ENCODE data around the gene ARL11.
"Not testable (repeated sequence)": the region's sequence is repeated elsewhere in the genome, so short reads cannot be mapped to it uniquely, and the experiment has no call there.

Gene ARL11
- total RNA-seq = 0.19 to 1.3 (median 0.97) reads per million in 4 experiments

DNA sequence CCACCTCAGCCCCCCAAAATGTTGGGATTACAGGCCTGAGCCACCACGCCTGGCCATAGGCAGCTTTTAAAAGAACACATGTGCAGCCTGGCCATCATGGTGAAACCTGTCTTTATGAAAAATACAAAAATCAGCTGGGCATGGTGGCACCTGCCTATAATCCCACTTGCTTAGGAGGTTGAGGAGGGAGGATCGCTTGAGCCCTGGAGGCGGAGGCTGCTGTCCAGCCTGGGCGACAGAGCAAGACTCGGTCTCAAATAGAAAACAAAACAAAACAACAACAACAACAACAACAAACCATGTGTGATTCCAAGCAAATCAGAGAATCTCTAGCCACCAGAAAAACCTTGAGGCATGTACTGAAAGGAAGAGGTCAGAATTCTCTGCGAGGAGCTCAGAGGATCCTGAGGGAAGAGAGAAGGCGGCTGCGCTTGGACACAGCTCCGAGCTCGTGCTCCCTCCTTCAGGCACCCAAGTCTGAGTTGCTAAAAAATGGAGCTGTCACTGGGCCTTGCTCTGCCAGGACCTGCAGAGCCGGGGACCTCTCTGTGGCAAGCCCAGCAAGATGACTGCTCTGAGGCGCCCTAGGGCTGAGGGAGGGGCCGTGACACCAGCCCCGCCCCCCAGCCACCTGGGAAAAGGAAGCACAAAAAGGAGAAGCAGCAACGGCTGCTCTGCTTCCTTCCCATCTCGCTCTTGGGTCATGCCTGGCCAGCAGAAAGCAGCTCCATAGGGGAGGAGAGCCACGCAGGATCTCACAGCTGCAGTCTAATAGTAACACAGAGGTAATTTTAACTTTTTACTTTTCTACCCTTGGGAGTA lies at the start of gene ARL11:
TSS of gene ARL11 (plus strand) at position 677 of the 822 bp plus-strand sequence. CDS start 1,941 bp downstream, outside the sequence.
- peak; percentile 26 for DNase-seq

DNA sequence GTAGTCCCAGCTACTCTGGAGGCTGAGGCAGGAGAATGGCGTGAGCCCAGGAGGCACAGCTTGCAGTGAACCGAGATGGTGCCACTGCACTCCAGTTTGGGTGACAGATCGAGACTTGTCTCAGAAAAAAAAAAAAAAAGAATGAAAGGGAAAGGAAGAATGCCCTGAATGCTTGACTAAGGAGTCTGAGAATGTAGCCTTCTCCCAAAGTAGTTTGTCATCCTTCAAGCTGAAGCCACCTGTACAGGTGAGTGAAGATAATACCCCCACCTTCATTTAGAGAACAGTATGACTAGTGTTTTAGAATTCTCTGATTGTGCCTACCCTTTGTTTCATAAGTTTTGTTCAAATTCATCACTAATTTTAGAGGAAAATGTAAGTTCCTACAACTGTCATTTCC lies 48.8 kb upstream of the ARL11 start:
- no peak for DNase-seq

DNA sequence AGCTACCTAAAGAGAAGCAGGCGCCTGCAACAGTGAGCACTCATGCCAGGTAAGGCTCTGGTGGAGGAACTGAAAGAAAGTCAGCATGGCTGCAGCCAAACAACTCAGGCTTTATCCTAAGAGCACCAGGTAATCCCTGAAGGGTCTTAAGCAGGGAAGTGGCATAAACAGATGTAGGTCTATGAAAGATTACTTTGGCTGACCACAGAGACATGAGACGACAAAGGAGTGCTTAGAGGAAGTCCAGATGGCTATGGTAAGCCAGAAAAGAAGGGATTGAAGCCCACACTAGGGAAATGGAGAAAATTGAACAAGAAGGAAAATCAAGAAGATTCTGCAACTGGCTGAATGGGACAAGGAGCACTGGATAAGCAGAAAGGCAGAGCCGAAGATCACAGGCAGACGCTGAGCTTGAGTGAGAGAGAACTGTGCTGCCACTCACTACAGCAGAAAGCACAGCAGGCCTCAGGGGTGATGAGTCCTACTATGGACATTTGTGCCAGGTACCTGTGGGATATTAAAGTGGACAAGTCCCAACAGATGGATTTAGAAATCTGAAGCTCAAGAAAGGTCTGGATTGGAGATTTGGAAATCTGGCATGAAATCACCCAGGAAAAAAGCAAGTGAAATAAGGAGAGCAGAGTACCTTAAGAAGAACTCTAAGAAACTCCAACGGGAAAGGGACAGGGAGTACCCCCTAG lies 47.2 kb upstream of the ARL11 start:
- DNase-seq = no peak

DNA sequence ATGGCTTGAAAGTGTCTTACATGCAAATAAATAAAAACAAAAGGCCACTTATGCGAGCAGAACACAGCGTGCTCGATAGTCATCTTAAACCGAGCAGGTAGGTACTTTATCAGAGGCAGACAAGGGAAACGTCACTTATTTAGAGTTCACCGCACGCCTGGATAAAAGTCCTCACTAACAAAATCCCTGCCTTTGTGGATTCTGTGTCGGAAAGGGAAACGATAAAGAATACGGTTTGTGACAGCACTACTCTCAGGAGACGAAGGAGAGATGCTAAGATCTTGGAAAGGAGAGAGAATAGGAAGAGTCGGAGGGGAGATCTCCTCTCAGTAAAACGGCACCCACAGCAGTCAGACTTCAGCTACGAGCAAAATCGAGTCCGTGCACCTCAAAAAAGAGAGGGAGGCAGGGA lies 43.5 kb upstream of the ARL11 start:
- no peak for DNase-seq

DNA sequence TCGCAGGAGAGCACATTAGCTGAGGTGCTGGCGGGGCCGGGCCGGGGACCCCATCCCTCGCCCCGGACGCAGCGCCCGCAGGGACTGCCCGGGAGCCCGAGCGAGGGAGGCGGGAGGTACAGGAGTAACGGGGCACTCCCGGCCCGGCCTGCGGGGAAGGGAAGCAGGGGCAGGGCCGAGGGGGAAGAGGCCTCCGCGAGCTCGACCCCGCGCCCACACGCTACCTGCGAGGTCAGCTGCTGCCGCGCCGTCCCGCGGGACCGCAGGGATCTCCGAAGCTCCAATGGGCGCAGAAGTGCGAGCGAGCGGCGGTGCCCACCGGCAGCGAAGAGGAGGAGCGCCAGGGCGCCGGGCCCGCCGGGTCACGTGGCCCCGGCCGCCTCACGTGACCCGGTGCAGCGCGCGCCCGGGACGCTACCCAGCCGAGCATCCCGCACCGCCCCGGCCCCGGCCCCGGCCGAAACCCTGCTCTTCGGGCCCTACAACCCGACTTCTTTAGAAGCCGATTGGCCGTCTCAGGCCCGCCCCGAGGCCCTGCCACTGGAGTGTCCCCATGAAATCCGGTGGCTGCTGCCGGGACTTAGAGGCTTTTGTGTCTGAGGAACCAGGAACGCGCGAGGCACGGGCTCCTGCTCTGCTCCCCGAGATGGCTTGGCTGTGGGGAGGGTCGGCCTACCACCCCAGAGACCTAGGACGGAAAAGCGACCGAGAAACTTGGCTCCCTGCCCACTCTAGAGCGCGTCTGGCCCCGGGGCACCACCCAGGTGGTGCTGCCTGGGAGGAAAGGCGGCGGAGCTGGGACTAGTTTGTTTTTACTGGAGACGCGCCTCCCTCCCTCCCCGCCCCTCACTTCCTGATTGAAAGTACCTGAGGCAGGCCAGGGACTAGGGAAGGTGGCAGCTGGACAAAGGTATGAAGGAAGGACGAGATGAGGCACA lies 42.8 kb upstream of the ARL11 start, which contains the start of gene RCBTB1:
TSS of gene RCBTB1 (minus strand) at position 339 of the 938 bp plus-strand sequence. CDS start 18,279 bp downstream, outside the sequence.
- peak; percentile 50 for DNase-seq

DNA sequence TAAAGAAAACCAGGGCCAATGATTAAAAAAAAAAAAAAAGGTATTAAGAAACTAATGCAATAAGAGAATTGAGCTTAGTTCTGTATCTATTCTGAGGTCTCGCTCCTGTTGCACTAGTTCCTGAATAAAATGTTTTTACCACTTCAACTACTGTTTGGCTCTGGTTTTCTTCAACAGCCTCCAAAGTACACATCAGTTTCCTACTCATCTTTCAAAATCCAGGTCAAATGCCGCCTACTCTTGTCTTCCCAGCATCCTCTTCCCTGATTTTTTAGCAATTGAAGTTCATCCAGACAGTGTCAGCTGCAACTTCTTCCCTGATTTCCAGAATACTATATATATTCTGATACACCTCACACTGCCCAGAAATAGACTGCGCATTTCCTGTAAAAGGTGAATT lies 41.6 kb upstream of the ARL11 start:
- no peak for DNase-seq

DNA sequence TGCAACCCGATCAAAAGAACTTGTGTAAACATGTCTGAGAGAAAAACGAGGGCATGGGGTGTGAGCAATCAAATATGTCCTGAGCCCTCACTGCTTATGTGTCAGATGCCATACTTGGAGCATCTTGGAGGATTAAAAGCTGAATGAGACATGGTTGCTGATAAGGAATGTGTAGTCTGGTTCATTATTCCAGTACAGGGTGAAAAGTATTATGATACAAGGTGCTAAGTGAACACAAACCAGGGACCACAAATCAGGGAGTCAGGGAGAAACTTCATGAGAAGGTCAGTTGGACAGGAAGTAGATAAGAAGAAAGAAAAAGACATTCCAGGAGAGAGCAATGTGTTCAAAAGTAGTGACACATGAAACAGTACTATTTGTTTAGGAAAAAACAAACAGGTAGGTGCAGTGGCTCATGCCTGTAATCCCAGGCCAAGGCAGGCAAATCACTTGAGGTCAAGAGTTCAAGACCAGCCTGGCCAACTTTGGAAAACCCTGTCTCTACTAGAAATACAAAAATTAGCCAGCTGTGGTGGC lies 40.9 kb upstream of the ARL11 start:
- no peak for DNase-seq

DNA sequence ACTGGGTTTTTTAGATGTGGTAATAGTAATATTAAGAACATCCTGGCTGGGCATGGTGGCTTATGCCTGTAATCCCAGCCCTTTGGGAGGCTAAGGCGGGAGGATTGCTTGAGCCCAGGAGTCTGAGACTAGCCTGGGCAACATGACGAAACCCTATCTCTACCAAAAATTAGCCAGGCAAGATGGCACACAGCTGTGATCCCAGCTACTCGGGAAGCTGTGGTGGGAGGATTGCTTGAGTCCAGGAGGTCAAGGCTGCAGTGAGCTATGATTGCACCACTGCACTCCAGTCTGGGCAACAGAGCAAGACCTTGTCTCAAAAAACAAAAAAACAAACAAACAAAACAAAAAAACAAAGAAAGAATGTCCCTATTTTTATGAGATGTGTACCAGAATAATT lies 37.6 kb upstream of the ARL11 start:
- DNase-seq = not testable (repeated sequence)

DNA sequence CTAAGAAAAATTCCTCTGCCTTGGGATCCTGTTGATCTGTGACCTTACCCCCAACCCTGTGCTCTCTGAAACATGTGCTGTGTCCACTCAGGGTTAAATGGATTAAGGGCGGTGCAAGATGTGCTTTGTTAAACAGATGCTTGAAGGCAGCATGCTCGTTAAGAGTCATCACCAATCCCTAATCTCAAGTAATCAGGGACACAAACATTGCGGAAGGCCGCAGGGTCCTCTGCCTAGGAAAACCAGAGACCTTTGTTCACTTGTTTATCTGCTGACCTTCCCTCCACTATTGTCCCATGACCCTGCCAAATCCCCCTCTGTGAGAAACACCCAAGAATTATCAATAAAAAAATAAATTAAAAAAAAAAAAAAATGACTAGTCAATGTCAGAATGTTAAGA lies 34.4 kb upstream of the ARL11 start:
- not testable (repeated sequence) for DNase-seq

DNA sequence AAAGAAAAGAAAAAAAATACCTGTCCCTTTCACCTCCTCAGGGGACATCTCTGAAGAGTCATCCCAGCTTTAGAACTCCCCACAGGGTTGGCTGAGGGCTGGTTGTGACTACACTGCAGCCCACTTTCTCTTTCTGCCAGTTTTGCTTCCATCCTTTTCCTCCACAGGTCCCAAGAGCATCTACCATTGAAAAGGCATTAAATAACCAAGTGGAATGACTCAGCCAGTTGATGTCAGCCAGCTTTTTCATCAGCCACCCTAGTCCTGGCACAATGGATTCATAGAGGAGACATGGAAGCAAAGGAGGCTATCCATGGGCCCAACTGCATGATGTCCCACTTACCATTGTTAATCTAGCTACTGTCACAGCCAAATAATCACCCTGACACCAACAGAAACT lies 33.7 kb upstream of the ARL11 start:
- DNase-seq = no peak

DNA sequence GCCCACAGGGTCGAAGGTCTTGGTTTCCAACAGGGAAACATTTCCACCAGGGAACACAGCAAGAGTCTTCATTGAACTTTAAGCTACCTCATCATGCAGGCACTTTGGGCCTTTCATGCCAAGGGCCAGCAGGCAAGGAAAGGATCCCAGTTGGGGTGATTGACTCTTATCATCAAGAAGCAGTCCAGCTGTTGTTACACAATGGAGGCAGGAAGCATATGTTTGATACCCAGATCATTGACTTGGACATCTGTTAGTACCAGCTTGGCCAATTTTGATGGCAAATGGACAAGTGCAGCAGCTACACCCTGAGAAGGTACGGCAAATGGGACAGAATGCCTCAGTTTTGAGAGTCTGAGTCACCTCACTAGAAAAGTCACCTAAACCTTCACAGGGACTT lies 32.1 kb upstream of the ARL11 start:
- DNase-seq = no peak

DNA sequence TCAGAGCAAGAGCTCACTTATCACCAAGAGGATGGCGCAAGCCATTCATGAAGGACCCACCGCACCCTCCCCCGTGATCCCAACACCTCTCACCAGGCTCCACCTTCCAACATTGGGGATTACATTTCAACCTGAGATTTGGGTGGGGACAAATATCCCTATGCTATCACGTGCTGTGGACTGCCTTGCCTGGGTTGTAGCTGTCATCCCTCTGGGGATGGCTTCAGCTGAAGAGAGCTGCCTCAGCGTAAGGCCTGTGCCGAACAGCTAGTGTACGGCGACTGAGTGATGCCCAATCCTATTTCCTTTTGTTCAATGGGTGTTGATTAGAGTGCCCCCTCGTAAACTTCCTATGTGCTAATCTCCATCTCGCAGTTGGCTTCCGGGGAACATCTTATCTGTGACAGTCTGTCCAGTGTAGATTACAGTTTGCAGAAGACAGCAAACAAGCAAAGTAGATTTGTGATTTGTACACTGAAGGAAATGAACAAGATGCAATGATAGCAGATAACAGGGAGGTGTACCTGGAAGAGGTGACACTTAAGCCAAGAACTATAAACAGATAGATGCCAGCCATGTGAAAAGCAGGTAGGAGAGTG lies 31.2 kb upstream of the ARL11 start:
- no peak for DNase-seq

DNA sequence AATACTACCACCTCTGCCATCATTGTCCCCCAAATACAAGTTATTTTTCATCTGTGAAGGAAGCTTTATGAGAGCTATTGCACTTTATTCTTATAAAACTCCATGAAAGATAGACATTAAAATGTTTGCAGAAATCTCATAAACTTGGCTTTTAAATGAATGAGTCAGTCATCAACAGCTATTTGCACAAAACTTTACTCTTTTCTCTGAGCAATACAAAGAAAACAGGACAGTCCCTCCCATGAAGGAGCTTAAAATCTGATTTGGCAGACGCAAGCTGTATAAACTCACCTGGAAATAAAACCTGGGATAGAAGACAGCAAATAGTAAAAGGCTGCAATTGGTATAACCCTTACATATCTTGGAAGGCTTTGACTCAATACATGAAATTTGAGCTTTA lies 26.3 kb upstream of the ARL11 start:
- no peak for DNase-seq

DNA sequence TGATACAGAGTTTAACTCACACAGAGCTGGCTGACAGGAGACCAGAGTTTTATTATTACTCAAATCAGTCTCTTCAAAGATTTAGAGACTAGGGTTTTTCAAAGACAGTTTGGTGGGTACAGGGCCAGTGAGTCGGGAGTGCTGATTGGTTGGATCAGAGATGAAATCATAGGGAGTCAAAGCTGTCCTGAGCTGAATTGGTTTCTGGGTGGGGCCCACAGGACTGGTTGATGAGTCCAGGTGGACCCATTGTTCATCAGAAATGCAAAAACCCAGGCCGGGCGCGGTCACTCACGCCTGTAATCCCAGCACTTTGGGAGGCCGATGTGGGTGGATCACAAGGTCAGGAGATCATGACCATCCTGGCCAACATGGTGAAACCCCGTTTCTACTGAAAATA lies 25.7 kb upstream of the ARL11 start:
- not testable (repeated sequence) for DNase-seq

DNA sequence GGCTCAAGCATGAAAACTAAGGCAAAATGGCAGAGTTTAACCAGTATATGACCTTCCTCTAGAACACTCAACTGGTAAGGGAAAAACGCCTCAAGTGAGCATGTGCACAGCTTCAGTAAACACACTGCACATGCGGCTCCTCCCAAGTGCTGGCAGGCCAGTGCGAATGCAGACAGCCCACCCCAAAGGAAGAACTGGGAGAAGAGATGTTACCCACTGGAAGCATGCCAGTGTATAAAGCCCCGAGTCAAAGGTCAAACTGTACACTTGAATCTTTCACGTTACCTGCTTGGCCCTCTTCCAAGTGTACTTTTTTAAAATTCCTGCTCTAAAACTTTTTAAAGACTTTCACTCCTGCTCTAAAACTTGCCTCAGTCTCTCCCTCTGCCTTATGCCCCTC lies 23.7 kb upstream of the ARL11 start:
- no peak for DNase-seq

DNA sequence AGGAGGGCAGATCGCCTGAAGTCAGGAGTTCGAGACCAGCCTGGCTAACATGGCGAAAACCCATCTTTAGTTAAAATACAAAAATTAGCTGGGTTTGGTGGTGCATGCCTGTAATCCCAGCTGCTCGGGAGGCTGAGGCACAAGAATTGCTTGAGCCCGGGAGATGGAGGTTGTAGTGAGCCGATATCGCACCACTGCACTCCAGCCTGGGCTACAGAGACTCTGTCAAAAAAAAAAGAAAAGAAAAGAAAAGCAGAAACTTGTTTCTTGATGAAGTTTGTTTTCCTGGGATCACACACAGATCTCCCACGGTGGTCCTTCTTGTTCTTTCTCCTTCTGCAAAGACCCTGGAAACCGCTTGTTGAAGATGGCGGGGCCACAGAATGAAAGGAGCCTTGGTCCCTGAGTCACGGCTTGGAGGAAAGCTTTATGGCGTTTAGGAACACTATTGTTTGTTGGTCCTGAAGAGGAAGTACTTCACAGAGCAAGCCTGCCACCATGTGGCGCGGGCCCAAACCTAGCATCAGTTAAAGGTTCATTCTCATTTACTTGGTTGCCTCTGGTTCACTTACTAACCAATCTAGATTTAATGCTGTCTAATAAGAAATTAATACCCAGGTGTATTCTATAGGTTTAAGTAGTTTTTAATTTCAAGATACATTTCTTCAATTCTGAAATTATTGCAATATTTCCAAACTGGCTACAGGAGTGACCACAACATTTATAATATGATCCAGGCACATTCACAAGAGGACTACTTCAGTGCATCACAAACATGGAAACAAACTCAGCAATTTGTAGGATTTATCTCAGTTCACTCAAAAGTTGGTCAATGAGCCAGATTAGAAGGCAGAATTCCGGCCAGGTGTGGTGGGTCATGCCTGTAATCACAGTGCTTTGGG lies 21.3 kb upstream of the ARL11 start:
- peak; percentile 62 for DNase-seq

DNA sequence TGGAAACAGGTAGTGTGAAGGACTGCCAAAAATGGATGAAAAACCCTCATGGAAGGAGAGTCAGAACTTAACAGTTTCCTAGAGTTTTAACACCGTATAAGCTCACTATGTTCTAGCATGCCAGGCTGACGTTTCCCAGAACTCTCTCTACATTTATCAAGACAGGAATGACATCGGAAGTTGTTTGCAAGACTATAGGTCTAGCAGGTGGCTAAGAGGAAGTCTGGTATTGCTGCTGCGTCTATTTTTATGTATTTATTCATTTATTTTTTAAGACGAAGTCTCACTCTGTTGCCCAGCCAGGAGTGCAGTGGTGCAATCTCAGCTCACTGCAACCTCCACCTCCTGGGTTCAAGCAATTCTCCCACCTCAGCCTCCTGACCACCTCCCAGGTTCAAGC lies 20.5 kb upstream of the ARL11 start:
- DNase-seq = no peak

DNA sequence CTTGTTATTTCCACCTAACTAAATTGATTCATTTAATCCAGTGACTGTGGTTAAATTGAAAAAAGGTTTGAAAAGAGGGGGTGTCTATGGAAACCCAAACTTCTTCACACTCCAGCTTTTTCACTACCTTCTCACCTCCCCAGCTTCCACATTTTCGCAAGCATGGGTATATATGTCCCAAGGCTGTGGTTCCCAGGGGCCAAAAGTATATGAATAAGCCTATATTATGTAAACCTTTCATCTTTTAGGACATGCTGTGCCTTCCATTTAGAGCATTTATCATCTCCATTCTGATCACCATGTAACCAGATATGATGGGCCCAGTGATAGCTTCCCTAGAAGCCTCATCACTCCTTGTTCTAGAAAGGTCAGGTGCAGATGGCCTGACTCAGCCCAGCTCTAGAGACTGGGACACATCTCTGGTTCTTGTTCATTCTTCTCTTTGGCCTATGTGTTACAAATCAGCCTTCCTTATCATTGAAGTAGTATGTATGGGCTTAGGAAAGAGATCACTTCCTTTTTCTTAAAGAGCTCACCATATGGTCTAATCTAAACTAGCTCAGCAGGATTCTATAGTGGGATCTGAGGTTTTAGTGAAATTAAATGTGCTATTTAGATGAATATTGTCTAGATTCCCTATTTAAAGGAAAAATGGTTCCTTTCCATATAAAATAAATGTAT lies 19.5 kb upstream of the ARL11 start:
- DNase-seq = no peak

DNA sequence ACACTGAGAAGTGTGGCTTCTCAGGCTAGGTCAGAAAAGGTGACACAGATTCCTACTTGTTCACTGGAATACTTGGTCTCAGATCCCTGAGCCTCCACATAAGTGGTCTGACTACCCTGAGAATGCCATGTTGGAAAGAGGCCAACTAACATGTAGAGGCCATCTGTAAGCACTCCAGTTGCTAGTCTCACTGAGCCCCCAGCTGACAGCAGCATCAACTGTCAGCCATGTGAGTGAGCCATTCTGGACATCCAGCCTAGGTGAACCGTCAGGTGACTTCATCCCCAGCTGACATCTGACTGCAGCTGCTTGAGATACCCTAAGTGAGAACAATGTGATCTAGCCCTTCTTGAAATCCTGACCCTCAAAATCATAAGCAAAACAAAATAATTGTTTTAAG lies 18.1 kb upstream of the ARL11 start:
- DNase-seq = no peak

DNA sequence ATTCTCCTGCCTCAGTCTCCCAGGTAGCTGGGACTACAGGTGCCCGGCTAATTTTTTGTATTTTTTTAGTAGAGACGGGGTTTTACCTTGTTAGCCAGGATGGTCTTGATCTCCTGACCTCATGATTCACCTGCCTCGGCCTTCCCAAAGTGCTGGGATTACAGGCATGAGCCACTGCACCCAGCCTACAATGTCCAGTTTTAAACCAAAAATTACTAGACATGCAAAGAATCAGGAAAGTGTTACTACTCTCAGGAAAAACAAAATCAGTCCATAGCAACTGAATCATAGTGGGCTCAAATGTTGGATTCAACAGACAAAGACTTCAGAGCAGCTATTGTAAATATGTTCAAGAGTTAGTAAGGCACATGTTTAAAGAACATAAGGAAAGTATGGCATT lies 16.3 kb upstream of the ARL11 start:
- DNase-seq = not testable (repeated sequence)

All from effector CD8-positive, alpha-beta T cell (primary cell).